Measurements from ENCODE around the gene NXPE2.
"Not testable (repeated sequence)": the region's sequence is repeated elsewhere in the genome, so short reads cannot be mapped to it uniquely, and the experiment has no call there.

NXPE2 gene

DNA sequence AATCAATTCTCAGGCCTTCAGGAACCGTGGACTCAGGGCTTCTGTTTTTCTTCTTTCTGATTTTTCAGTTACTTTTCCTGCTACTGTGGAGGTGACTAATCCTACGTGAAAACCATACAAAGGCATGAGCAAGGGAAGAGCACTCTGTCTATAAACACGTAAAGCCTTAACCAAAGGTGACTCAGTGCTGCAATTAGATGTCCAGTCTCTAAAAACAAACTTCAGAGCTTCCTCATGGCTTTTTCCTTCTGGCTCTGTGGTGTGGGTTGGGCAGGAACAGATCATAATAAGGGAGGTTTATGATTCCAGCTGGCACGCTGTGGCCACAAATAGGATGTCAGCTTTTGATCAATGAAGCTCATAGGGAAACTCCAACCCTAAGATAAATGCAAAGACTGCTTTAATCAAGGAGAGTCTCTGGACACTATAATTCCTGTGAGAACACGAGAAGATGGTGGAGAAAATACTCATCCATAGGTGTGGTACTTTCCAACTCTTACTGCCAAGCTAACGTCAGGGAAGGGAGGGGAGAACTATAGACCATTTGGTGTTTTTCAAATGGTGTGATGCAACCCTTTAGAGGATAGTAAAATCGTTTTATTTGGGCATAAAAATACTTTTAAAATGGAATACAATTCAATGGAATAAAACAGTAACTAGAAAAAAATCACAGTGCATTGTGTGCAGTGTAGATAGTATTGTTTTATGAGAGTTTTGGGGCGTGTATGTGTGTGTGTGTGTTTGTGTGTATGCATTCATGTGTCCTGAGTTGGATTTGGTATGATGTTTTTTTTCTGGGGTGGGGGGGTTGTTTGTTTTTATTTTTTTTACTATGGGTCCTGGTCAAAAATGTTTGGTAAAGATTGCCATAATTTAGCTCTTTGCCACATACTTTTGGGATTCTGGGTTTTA lies at the start of gene NXPE2:
Gene NXPE2, plus strand, starts transcription at position 403 of the 912 bp plus-strand sequence. Its CDS starts 49 bp downstream, at position 452.
- no peak for DNase-seq

- DNase-seq: not testable (repeated sequence)
These were observed 46.8 kb upstream of the NXPE2 start for GRCh38 chr11:114631445-114631965.

DNA sequence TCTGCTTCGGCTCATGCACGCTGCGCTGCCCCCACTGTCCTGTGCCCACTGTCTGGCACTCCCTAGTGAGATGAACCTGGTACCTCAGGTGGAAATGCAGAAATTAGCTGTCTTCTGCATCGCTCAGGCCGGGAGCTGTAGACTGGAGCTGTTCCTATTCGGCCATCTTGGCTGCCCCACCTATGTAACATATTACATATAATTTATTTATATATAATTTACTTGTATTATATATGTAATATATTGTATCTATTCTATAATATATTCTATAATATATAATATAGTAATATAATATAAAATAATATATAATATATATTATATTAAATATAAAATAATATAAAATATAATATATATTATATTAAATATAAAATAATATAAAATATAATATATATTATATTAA lies 38.9 kb upstream of the NXPE2 start:
- DNase-seq: not testable (repeated sequence)

DNA sequence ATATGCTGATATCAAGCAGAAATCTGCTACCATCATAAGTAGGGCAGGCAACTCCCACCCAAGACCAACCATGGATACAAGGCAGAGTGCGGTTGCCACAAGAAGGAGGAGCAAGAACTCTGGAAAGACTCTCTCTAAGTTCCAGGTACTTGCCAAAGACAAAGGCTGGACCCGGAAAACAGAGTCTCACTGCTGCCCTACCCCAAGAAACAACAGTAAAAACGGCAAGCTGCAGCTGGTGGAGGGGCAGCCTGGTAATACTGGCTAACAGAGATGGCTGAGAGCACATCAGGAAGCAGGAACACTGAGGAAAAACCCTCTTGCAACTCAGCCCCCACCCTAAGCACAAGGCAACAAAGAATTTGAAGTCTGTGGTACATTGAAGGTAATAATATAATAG lies 27.7 kb upstream of the NXPE2 start:
- DNase-seq: no peak

GRCh38 chr11:114651145-114651718 lies 27.1 kb upstream of the NXPE2 start:
- DNase-seq: no peak

GRCh38 chr11:114653148-114653547 lies 25.2 kb upstream of the NXPE2 start:
- no peak for DNase-seq

GRCh38 chr11:114664641-114665040 lies 13.7 kb upstream of the NXPE2 start:
- no peak for DNase-seq

DNA sequence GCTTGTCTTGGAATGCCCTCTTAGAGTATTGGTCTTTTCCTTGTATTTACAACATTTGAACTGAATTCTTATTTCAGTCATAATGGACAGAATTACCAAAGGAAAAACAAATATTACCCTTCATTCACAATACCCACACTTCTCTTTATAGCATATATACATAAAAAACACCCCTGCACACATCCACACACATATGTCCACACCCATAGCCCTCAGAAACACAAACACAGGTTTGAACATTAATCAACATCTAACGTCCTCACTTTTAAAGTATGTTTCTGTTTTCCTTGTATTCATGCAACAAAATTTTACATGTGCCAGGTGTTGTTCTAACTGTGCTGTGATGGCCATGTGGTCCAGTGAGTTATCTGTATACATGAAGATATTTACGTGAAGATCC lies 11.6 kb upstream of the NXPE2 start:
- DNase-seq: no peak

- no peak for DNase-seq
These were observed 10.2 kb upstream of the NXPE2 start for GRCh38 chr11:114668109-114668508.

- DNase-seq: no peak
These were observed 4.7 kb upstream of the NXPE2 start for GRCh38 chr11:114673661-114674060.

- no peak for DNase-seq
These were observed 1.2 kb downstream of the NXPE2 start for GRCh38 chr11:114679505-114679904.

- DNase-seq: no peak
These were observed 4.7 kb downstream of the NXPE2 start for GRCh38 chr11:114683007-114683406.

GRCh38 chr11:114684636-114685035 lies 6.3 kb downstream of the NXPE2 start:
- no peak for DNase-seq

- no peak for DNase-seq
These were observed 6.8 kb downstream of the NXPE2 start for GRCh38 chr11:114685097-114685496.

DNA sequence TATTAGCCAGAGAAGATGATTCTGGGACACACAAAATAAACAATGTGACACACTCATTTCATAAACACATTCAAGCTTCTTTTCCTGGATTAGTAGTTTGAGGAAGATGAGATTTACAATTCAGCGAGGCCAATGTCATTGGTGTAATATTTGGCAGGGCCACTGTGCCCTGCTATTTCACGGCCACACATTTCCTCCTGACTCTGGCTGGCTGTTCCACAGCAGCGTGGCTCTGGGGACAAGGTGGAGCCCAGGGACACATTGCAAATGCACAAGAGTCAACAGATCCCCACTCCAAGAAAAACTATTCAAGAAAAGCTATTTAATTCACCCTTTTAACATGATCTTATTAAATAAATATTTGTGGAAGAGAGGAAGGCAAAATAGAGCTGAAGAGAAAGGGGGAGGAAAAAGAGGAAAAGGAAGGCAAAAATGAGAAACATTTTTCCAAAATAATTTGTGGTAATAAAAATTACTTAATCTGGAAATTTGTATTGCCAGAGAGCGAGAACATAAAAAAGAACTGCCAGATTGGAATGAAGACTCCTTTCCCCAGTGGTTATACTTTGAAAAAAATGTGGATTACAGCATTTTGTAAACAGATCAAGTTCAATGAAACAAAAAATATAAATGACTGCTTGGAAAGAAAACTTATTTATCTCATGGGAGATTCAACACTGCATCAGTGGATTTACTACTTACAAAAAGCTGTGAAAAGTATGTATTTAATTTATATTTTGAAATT lies 27.1 kb downstream of the NXPE2 start:
- no peak for DNase-seq

DNA sequence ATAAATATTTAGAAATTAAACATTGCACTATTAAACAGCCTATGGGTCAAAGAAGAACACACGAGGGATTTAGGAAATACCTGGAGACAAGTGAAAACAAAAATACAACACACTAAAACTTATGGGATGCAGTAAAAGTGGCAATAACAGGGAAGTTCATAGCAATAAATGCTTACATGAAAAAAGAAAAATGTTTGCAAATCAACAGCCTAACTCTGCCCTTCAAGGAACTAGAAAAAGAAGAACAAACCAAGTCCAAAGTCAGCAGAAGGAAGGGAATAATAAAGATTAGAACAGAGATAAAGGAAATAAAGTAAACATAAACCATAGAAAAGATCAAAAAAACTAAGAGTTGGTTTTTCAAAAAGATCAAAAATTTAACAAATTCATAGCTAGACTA lies 31.6 kb downstream of the NXPE2 start:
- no peak for DNase-seq

- DNase-seq: no peak
These were observed 35.4 kb downstream of the NXPE2 start for GRCh38 chr11:114713756-114714155.

DNA sequence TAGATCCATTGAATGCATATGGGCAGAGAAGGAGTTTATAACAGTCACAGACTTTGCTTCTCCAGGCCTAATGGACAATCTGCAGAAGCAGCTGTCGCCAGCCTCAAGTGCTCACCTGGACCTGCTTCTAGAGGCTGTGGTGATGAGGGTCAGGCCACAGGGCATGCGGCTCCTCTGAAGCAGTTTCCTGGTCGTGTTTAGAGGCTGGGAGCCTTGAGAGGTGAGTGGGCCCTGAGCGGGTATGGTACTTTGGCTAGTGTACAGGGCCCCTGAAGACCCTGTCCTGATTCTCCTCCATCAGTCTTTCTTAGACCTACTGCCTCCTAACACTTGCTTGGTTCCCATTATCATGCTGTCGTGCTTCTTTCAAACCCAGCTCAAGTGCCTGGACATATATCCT lies 41.2 kb downstream of the NXPE2 start:
- no peak for DNase-seq

DNA sequence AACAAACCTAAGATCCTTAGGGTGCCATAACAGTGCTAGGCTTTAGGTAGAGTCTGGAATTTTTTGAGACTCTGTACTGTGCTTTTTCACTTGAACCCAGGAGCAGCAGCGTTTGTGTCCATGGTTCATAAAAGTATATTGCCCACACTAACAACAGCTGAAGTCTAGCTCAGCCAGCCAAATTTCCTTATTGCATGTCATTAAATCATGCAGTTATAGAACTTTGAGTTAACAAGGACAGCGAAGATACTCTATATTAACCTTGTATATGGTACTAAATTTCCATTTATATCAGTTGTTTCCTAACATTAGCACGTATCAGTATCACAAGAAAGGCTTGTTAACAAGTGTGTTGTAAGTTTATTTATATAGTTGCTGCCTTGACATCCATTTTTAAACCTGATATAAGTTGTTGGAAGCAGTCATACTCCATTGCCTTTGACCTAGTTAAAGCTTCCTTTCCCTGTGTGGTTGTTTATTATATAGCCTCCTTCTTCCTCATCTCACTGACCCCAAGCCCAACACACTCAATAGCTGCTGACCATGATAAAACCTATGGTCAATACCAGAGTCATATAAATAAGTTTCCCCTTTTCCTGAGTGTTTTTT lies 46.7 kb downstream of the NXPE2 start:
- DNase-seq: no peak

GRCh38 chr11:114725623-114726022 lies 47.3 kb downstream of the NXPE2 start:
- no peak for DNase-seq

GRCh38 chr11:114736806-114737205 lies 58.5 kb downstream of the NXPE2 start:
- no peak for DNase-seq

- DNase-seq: peak; percentile 11
These were observed 60.6 kb downstream of the NXPE2 start for GRCh38 chr11:114738954-114739353.

DNA sequence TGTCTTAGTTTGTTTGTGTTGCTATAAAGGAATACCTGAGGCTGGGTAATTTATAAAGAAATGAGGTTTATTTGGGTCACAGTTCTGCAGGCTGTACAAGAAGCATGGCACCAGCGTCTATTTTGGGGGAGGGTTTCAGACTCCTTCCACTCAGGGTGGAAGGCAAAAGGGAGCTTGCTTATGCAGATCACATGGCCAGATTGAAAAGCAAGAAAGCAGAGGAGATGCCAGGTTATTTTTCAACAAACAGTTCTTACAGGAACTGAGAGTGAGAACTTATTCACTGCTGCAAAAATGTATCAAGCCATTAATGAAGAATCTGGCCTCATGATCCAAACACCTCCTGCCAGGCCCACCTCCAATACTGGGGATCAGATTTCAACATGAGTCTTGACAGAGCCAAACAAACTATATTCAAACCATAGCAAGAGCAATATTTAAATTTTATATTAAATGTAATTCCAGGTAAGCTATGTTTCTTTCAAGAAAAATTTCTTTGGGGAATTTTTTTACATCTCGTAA lies 66.9 kb downstream of the NXPE2 start:
- no peak for DNase-seq
